IMR-90 (cell line): ENCODE results near the gene ZNF292. TPM values are rescaled to one million over a fixed set of nuclear protein-coding genes. Genes with fewer than 3 reads are reported as not detected.
A peak's percentile ranks its signal among the peaks of the same experiment; 100 is the strongest.

ENCODE experiments used
- ATAC-seq: fragments of 200-7000 bp; cut with Tn5 transposase; 2 replicates; pipeline ENCODE4 v1.9.1; 2020; ENCODE audit warnings: low read depth, mild to moderate bottlenecking, moderate library complexity
- Bru-seq: library from RNA; stranded (reverse); fragments of 400-500 nt; gene quantifications from one replicate; lab custom pipeline; 2021; lab: Mats Ljungman, UMichigan
- BruChase-seq, 2 experiments: library from RNA; stranded (reverse); fragments of 400-500 nt; gene quantifications; one replicate each; lab custom pipeline; 2021; lab: Mats Ljungman, UMichigan
- BruUV-seq: library from RNA; stranded (reverse); fragments of 400-500 nt; replicated peaks from 2 replicates; lab custom pipeline; 2021; lab: Mats Ljungman, UMichigan
- CTCF ChIA-PET: fragments of 300-600 bp; formaldehyde crosslinking; extraction: SDS; loops from one replicate; lab custom pipeline; 2021; ENCODE audit warnings: antibody characterized with exemption; lab: Yijun Ruan, JAX
- POLR2A ChIA-PET: fragments of 300-600 bp; sonication (Branson Sonifier 250); formaldehyde crosslinking; loops from one replicate; lab custom pipeline; 2022; ENCODE audit warnings: antibody characterized with exemption; ENCODE audit not compliant: unreplicated experiment; lab: Charles Lee
- DNase-seq: peaks from one replicate; pipeline ENCODE4 v3.0.0; 2013
- H2AFZ ChIP-seq: replicated peaks from 2 replicates; pipeline ENCODE3; 2013; ENCODE audit warnings: low read length, mild to moderate bottlenecking; ENCODE audit not compliant: poor library complexity
- H2AK5ac ChIP-seq: 2 replicates; pipeline ENCODE4 v1.6.1; 2013; ENCODE audit warnings: low read depth, low read length, inconsistent platforms
- H2AK9ac ChIP-seq: replicated peaks from 2 replicates; pipeline ENCODE3; 2013; ENCODE audit warnings: mild to moderate bottlenecking, low read depth, low read length, moderate library complexity; ENCODE audit not compliant: poor library complexity
- H2BK120ac ChIP-seq: 2 replicates; pipeline ENCODE4 v1.6.1; 2013; ENCODE audit warnings: low read depth, low read length, inconsistent platforms
- H2BK15ac ChIP-seq: 3 replicates; pipeline ENCODE4 v1.6.1; 2013; ENCODE audit warnings: low read depth, low read length, inconsistent platforms
- H2BK20ac ChIP-seq: 2 replicates; pipeline ENCODE4 v1.6.1; 2013; ENCODE audit warnings: low read depth, mild to moderate bottlenecking, inconsistent platforms, low read length, moderate library complexity
- H2BK5ac ChIP-seq: 2 replicates; pipeline ENCODE4 v1.6.1; 2013; ENCODE audit warnings: mild to moderate bottlenecking, low read depth, low read length, inconsistent platforms; ENCODE audit not compliant: poor library complexity, severe bottlenecking
- H3K14ac ChIP-seq: replicated peaks from 2 replicates; pipeline ENCODE4 v1.6.1; 2013; ENCODE audit warnings: low read depth, low read length, inconsistent platforms
- H3K18ac ChIP-seq: 2 replicates; pipeline ENCODE4 v1.6.1; 2013; ENCODE audit warnings: low read depth, low read length, control low read depth
- H3K23ac ChIP-seq: 2 replicates; pipeline ENCODE4 v1.6.1; 2013; ENCODE audit warnings: low read depth, low read length, inconsistent platforms
- H3K27ac ChIP-seq: 2 replicates; pipeline ENCODE4 v1.5.1; 2013; ENCODE audit warnings: mild to moderate bottlenecking, control low read depth, low read length; ENCODE audit not compliant: insufficient read depth
- H3K27me3 ChIP-seq: 2 replicates; pipeline ENCODE4 v1.6.1; 2013; ENCODE audit warnings: low read length; ENCODE audit not compliant: control insufficient read depth, insufficient read depth
- H3K36me3 ChIP-seq: 2 replicates; pipeline ENCODE4 v1.6.1; 2013; ENCODE audit warnings: low read length, mixed read lengths; ENCODE audit not compliant: control insufficient read depth, insufficient read depth
- H3K4ac ChIP-seq: 2 replicates; pipeline ENCODE4 v1.6.1; 2013; ENCODE audit warnings: low read depth, low read length, inconsistent platforms
- H3K4me1 ChIP-seq: 2 replicates; pipeline ENCODE4 v1.6.1; 2013; ENCODE audit warnings: low read length, mixed read lengths; ENCODE audit not compliant: control insufficient read depth, insufficient read depth
- H3K4me2 ChIP-seq: 2 replicates; pipeline ENCODE4 v1.6.1; 2013; ENCODE audit warnings: low read depth, mild to moderate bottlenecking, control low read depth, low read length, moderate library complexity
- H3K4me3 ChIP-seq: 2 replicates; pipeline ENCODE4 v1.5.1; 2013; ENCODE audit warnings: low read depth, mild to moderate bottlenecking, control low read depth, low read length, moderate library complexity; ENCODE audit not compliant: insufficient read depth
- H3K56ac ChIP-seq: 2 replicates; pipeline ENCODE4 v1.6.1; 2013; ENCODE audit warnings: low read length, inconsistent platforms; ENCODE audit not compliant: insufficient read depth; ENCODE audit errors: extremely low read depth
- H3K79me1 ChIP-seq, 2 experiments: 2 replicates each; pipeline ENCODE4 v1.6.1; 2013; ENCODE audit warnings: low read length in 2 of 2, inconsistent platforms in 1 of 2, low read depth in 1 of 2
- H3K9ac ChIP-seq: 2 replicates; pipeline ENCODE4 v1.6.1; 2013; ENCODE audit warnings: low read depth, low read length, control low read depth
- H3K9me1 ChIP-seq: 2 replicates; pipeline ENCODE4 v1.6.1; 2013; ENCODE audit warnings: low read length, inconsistent platforms; ENCODE audit not compliant: insufficient read depth
- H3K9me3 ChIP-seq: 2 replicates; pipeline ENCODE4 v1.6.1; 2013; ENCODE audit warnings: low read length; ENCODE audit not compliant: control insufficient read depth, insufficient read depth
- H4K20me1 ChIP-seq: 2 replicates; pipeline ENCODE4 v1.6.1; 2013; ENCODE audit warnings: low read length, inconsistent platforms; ENCODE audit not compliant: insufficient read depth
- H4K5ac ChIP-seq: 2 replicates; pipeline ENCODE4 v1.6.1; 2013; ENCODE audit warnings: mild to moderate bottlenecking, low read depth, low read length, control low read depth
- H4K8ac ChIP-seq, 2 experiments: 2 replicates each; pipeline ENCODE4 v1.6.1; 2013; ENCODE audit warnings: low read depth in 2 of 2, low read length in 2 of 2, control low read depth in 1 of 2, inconsistent platforms in 1 of 2
- H4K91ac ChIP-seq: 2 replicates; pipeline ENCODE4 v1.6.1; 2013; ENCODE audit warnings: low read depth, low read length, inconsistent platforms; ENCODE audit not compliant: insufficient read depth
- BHLHE40 ChIP-seq: fragments of 150-350 bp; IDR thresholded peaks from 2 replicates; pipeline ENCODE4 v1.6.1; 2016; ENCODE audit warnings: mild to moderate bottlenecking, low read depth, low read length
- CEBPB ChIP-seq: IDR thresholded peaks from 2 replicates; pipeline ENCODE4 v1.6.1; 2012; ENCODE audit warnings: low read depth, low read length, improper control_type of control experiment
- CHD1 ChIP-seq: IDR thresholded peaks from 2 replicates; pipeline ENCODE4 v1.6.1; 2012; ENCODE audit warnings: low read depth, low read length, improper control_type of control experiment
- FOS ChIP-seq: fragments of 150-350 bp; IDR thresholded peaks from 2 replicates; pipeline ENCODE4 v1.6.1; 2016; ENCODE audit warnings: low read depth, low read length
- MAZ ChIP-seq: IDR thresholded peaks from 2 replicates; pipeline ENCODE4 v1.6.1; 2012; ENCODE audit warnings: low read depth, mild to moderate bottlenecking, low read length, improper control_type of control experiment, moderate library complexity, borderline replicate concordance
- MXI1 ChIP-seq: IDR thresholded peaks from 2 replicates; pipeline ENCODE4 v1.6.1; 2012; ENCODE audit warnings: low read depth, mild to moderate bottlenecking, low read length, moderate library complexity, borderline replicate concordance
- POLR2A ChIP-seq: IDR thresholded peaks from 2 replicates; pipeline ENCODE4 v1.6.1; 2012; ENCODE audit warnings: mild to moderate bottlenecking, low read depth, low read length
- USF2 ChIP-seq: fragments of 150-350 bp; IDR thresholded peaks from 2 replicates; pipeline ENCODE4 v1.6.1; 2017; ENCODE audit warnings: mild to moderate bottlenecking, antibody characterized with exemption, low read length, low read depth
- WGBS, 2 experiments: methylation state at CpG; one replicate each; pipeline versions ENCODE4 v1.1.5 to v1.1.7; 2013; ENCODE audit warnings: missing lambda C conversion rate in 2 of 2; ENCODE audit not compliant: insufficient read length in 1 of 2; ENCODE audit errors: extremely low coverage in 2 of 2; 5-methylcytosine and 5-hydroxymethylcytosine counted together
- dilution Hi-C: fragments of 300-500 bp; cut with HindIII; formaldehyde crosslinking; loops from one replicate; pipeline ENCODE4 v1.14.3; 2018; ENCODE audit warnings: low sequenced_read_pairs; ENCODE audit not compliant: unreplicated experiment
- in situ Hi-C: fragments of 300-500 bp; cut with MboI; formaldehyde crosslinking; loops from 3 replicates; pipeline ENCODE4 v1.14.3; 2019; ENCODE audit warnings: low sequenced_read_pairs, inconsistent platforms, mixed read lengths
- intact Hi-C: fragments of 100-400 bp; cut with micrococcal nuclease; formaldehyde crosslinking; loops from 2 replicates; pipeline ENCODE4 v1.10.0; 2022
- long read RNA-seq: library from polyadenylated mRNA; unstranded; transcript quantifications from one replicate; pipeline ENCODE4 v2.0.0, GENCODE V29; 2021; ENCODE audit not compliant: unreplicated experiment
- polyA plus RNA-seq, 3 experiments: library from polyadenylated mRNA; depleted of rRNA; stranded (reverse); fragments of >200 nt; gene quantifications; 2 replicates each; pipeline ENCODE4 v1.2.3, GENCODE V29; 2012; ENCODE audit warnings: low replicate concordance in 1 of 3
- total RNA-seq: library from RNA; depleted of rRNA; stranded (reverse); fragments of >200 nt; gene quantifications from 2 replicates; pipeline ENCODE4 v1.2.3, GENCODE V29; 2012; rRNA removed

The ZNF292 gene
- total RNA-seq = 28.3 and 36.9 TPM in 2 replicates
- 5.4 and 5.5 TPM in 2 replicates for polyA plus RNA-seq (2012; rRNA removed)
- polyA plus RNA-seq (2012; cell fraction: cytosol; rRNA removed) = 0.36 and 0.55 TPM in 2 replicates
- 4.2 and 41.4 TPM in 2 replicates for polyA plus RNA-seq (2012; cell fraction: nucleus; rRNA removed; ENCODE audit: low replicate concordance)
- Bru-seq, nascent RNA = percentile 93 among the genes with signal in this experiment
- percentile 85 among the genes with signal in this experiment for BruChase-seq, experiment 1, labeled RNA remaining after a 6-hour chase
- percentile 94 among the genes with signal in this experiment for BruChase-seq, experiment 2, labeled RNA remaining after a 2-hour chase
- long read RNA-seq, full-length matches to known transcripts = 3 of 7 reads
- long read RNA-seq, partial matches to known transcripts = 2 of 7 reads
- long read RNA-seq, other reads (novel, unspliced or antisense) = 2 of 7 reads

GRCh38 chr6:87154993-87155841, at the start of gene ZNF292:
Gene ZNF292, plus strand, starts transcription at chr6:87155565. Its CDS starts 27 bp downstream, at chr6:87155592.
- H3K9me3 ChIP-seq = no peaks in the 10 kb centered on the region
- H2AK5ac ChIP-seq = peak within 1 kb of the TSS; percentile 92
- H3K4me1 ChIP-seq = peaks cover 13% of the 10 kb centered on the region
- peaks cover 0 to 29% of the 10 kb centered on the region in 2 experiments; a peak in 2 of 4 replicates for H3K79me1 ChIP-seq
- H3K23ac ChIP-seq = peak within 1 kb of the TSS; percentile 95
- peaks cover 3% of the 10 kb centered on the region; the same call in 1 of the 2 replicates for H3K36me3 ChIP-seq
- peak within 1 kb of the TSS; percentile 94 for H3K27ac ChIP-seq
- peak within 1 kb of the TSS; percentile 75; the same call in 1 of the 3 replicates for H2BK15ac ChIP-seq
- H3K4me2 ChIP-seq = peak within 1 kb of the TSS; percentile 90
- peaks cover 43% of the 10 kb centered on the region for H4K20me1 ChIP-seq
- peak within 1 kb of the TSS; percentile 98 for H3K4ac ChIP-seq
- peak within 1 kb of the TSS; percentile 85 to 89 for H4K8ac ChIP-seq
- H2AK9ac ChIP-seq = peak within 1 kb of the TSS; percentile 90
- peak within 1 kb of the TSS; percentile 96 for H3K14ac ChIP-seq
- H2BK20ac ChIP-seq = peak within 1 kb of the TSS; percentile 44
- TF ChIP-seq POLR2A (peak; percentile 59), CEBPB (no peak), FOS (peak; percentile 91), CHD1 (no peak), MAZ (peak; percentile 56; the same call in 1 of the 2 replicates), MXI1 (peak; percentile 90), USF2 (peak; percentile 98), BHLHE40 (peak; percentile 100)
- BruUV-seq = no TSS peak
- peak within 1 kb of the TSS; percentile 86 for H4K5ac ChIP-seq
- H2BK5ac ChIP-seq = peak within 1 kb of the TSS; percentile 87
- H3K4me3 ChIP-seq = peak within 1 kb of the TSS; percentile 68
- ChIA-PET POLR2A (no interaction called here), CTCF (no interaction called here)
- peak within 1 kb of the TSS; percentile 88 for H2BK120ac ChIP-seq
- H3K56ac ChIP-seq = peak within 1 kb of the TSS; percentile 96
- peak within 1 kb of the TSS; percentile 71 for H3K18ac ChIP-seq
- H2AFZ ChIP-seq = peak within 1 kb of the TSS; percentile 99
- H3K9ac ChIP-seq = peak within 1 kb of the TSS; percentile 94
- WGBS, 2 experiments = 1% methylated on average over 30 of the region's 75 CpGs; no CpG with 5 or more reads in 1 of the 2 experiments
- in situ Hi-C loops = no loop called here
- peak within 1 kb of the TSS; percentile 86 for H4K91ac ChIP-seq
- peak; percentile 97 for DNase-seq
- dilution Hi-C loops = no loop called here
- ATAC-seq = peak; percentile 84
- H3K9me1 ChIP-seq = no peaks in the 10 kb centered on the region
- no peaks in the 10 kb centered on the region for H3K27me3 ChIP-seq
- intact Hi-C loops = loop anchor here (2.0 to 10.0 kb wide), 5 partner anchors 42 to 1927 kb away; partner anchors contain the start of genes PNRC1 and SLC35A1
